Suprapubic skin (tissue), 3 donors: Measurements from ENCODE around the gene PRSS48.

Experiments
- CTCF ChIP-seq, 2 donors: fragments of 200-600 bp in 1 of 2; fragments of 450-650 bp in 1 of 2; sonication (generic) in 1 of 2; IDR thresholded peaks; one replicate each; pipeline ENCODE4 v1.5.1; 2016 to 2019; ENCODE audit warnings: antibody characterized with exemption in 2 of 2, mild to moderate bottlenecking in 1 of 2, moderate library complexity in 1 of 2
- POLR2AphosphoS5 ChIP-seq, 3 donors: sonication (generic); formaldehyde crosslinking; IDR thresholded peaks; one replicate each; pipeline ENCODE4 v1.6.1; 2017; ENCODE audit warnings: antibody characterized with exemption in 3 of 3

- TF ChIP-seq CTCF (IDR thresholded peaks at IDR 0.05) = no peak
- no peak for TF ChIP-seq POLR2AphosphoS5 (IDR thresholded peaks at IDR 0.05)
Observed at GRCh38 chr4:151251603-151252304, 25.2 kb upstream of the PRSS48 start.
